HepG2 (cell line): ENCODE data around the gene ZNF653. TPM values are rescaled to one million over a fixed set of nuclear protein-coding genes. Genes with fewer than 3 reads are reported as not detected.

ENCODE experiments used
- CEBPB ChIP-seq: IDR thresholded peaks from 2 replicates; pipeline ENCODE4 v1.6.1; 2011; ENCODE audit warnings: low read depth, low read length, improper control_type of control experiment, borderline replicate concordance
- KAT2B ChIP-seq: fragments of 150-350 bp; IDR thresholded peaks from 2 replicates; pipeline ENCODE4 v1.6.1; 2014; ENCODE audit warnings: low read depth, low read length, borderline replicate concordance
- MIXL1 ChIP-seq: IDR thresholded peaks from 2 replicates; pipeline ENCODE4 v1.6.1; 2016
- MZF1 ChIP-seq: sonication (generic); formaldehyde crosslinking; IDR thresholded peaks from 2 replicates; pipeline ENCODE4 v1.8.1; 2023; ENCODE audit warnings: mild to moderate bottlenecking, missing genetic modification reagents, borderline replicate concordance
- NFYC ChIP-seq: IDR thresholded peaks from 2 replicates; pipeline ENCODE4 v1.6.1; 2016; ENCODE audit warnings: missing genetic modification reagents, missing compliant biosample characterization
- PCBP2 ChIP-seq: fragments of 200-400 bp; formaldehyde crosslinking; optimal IDR thresholded peaks from 2 replicates; pipeline ENCODE3; 2018; ENCODE audit warnings: low read length, low read depth; ENCODE audit not compliant: poor library complexity, severe bottlenecking
- PHF20 ChIP-seq: sonication (generic); formaldehyde crosslinking; IDR thresholded peaks from 2 replicates; pipeline ENCODE4 v1.5.0; 2020; ENCODE audit warnings: mild to moderate bottlenecking, missing genetic modification reagents
- RELA ChIP-seq: sonication (generic); formaldehyde crosslinking; IDR thresholded peaks from 2 replicates; pipeline ENCODE4 v1.4.0; 2020; ENCODE audit warnings: missing genetic modification reagents
- SETDB1 ChIP-seq: sonication (generic); formaldehyde crosslinking; IDR thresholded peaks from 2 replicates; pipeline ENCODE4 v1.5.1; 2020; ENCODE audit warnings: missing genetic modification reagents, mild to moderate bottlenecking, borderline replicate concordance
- SIN3A ChIP-seq: IDR thresholded peaks from 2 replicates; pipeline ENCODE4 v1.6.1; 2011; ENCODE audit warnings: low read depth, mild to moderate bottlenecking, control low read depth, low read length, borderline replicate concordance
- SRSF9 ChIP-seq: fragments of 200-400 bp; formaldehyde crosslinking; IDR thresholded peaks from 2 replicates; pipeline ENCODE4 v1.6.1; 2018; ENCODE audit warnings: borderline replicate concordance, mild to moderate bottlenecking, low read depth, low read length; ENCODE audit not compliant: insufficient read depth, poor library complexity, severe bottlenecking
- TAF15 ChIP-seq: fragments of 200-400 bp; formaldehyde crosslinking; IDR thresholded peaks from one replicate; pipeline ENCODE4 v1.6.1; 2018; ENCODE audit warnings: mild to moderate bottlenecking, low read depth, low read length; ENCODE audit not compliant: poor library complexity, severe bottlenecking
- TFE3 ChIP-seq: IDR thresholded peaks from 2 replicates; pipeline ENCODE4 v1.6.1; 2016
- ZBTB25 ChIP-seq: IDR thresholded peaks from 2 replicates; pipeline ENCODE4 v1.6.1; 2018; ENCODE audit warnings: missing genetic modification reagents
- ZBTB34 ChIP-seq: sonication (generic); formaldehyde crosslinking; IDR thresholded peaks from 2 replicates; pipeline ENCODE4 v1.8.0; 2022; ENCODE audit warnings: mild to moderate bottlenecking, missing genetic modification reagents
- ZNF468 ChIP-seq: sonication (generic); formaldehyde crosslinking; IDR thresholded peaks from 2 replicates; pipeline ENCODE4 v1.8.0; 2022; ENCODE audit warnings: mild to moderate bottlenecking, moderate library complexity, missing genetic modification reagents
- ZNF724P ChIP-seq: sonication (generic); formaldehyde crosslinking; IDR thresholded peaks from 2 replicates; pipeline ENCODE4 v1.8.0; 2022; ENCODE audit warnings: missing genetic modification reagents, borderline replicate concordance
- polyA plus RNA-seq, 8 experiments: library from polyadenylated mRNA; depleted of rRNA in 3 of 8; stranded (reverse) in 7 of 8; unstranded in 1 of 8; fragments of >200 nt; fragmentation: Illumina TruSeq in 4 of 8; extraction: Trizol in 4 of 8; gene quantifications; 2 replicates each; pipeline versions ENCODE4 v1.2.1 to v1.2.3, GENCODE V29; 2011 to 2016; ENCODE audit warnings: low read depth in 4 of 8, missing spikeins in 1 of 8, mixed read lengths in 1 of 8; ENCODE audit not compliant: insufficient read depth in 1 of 8
- total RNA-seq, 5 experiments: library from RNA; depleted of rRNA; stranded (reverse); fragments of >200 nt; fragmentation: Illumina TruSeq; extraction: Trizol; gene quantifications; 2 replicates each; pipeline ENCODE4 v1.2.3, GENCODE V29; 2016; ENCODE audit warnings: low read depth in 1 of 5
- TF ChIP-seq, protein P1 (sequence below): IDR thresholded peaks from 2 replicates; pipeline ENCODE4 v1.6.1; 2016; ENCODE audit warnings: low read depth, missing genetic modification reagents, missing compliant biosample characterization

Gene ZNF653
- total and polyA plus RNA-seq, 2 of the 13 experiments (the other 11 are each of a cell fraction or from before 2014, with no cell fraction given) = 4.7 to 7.1 TPM

GRCh38 chr19:11505504-11506100 is at the start of gene ZNF653 (continued):
- TF ChIP-seq TAF15 (no peak), SRSF9 (no peak), PHF20 (CRISPR knock-in tag) (peak; percentile 62), ZBTB34 (CRISPR knock-in tag) (no peak), RELA (CRISPR knock-in tag) (no peak), ZBTB25 (CRISPR knock-in tag) (no peak; the same call in 1 of the 2 replicates), CEBPB (no peak), MIXL1 (no peak; the same call in 1 of the 2 replicates), KAT2B (no peak), NFYC (CRISPR knock-in tag) (no peak), TFE3 (no peak), ZNF468 (CRISPR knock-in tag) (no peak), SETDB1 (CRISPR knock-in tag) (no peak), MZF1 (CRISPR knock-in tag) (no peak), ZNF724P (CRISPR knock-in tag) (peak; percentile 65; the same call in 1 of the 2 replicates), PCBP2 (no peak), SIN3A (no peak)
- TF ChIP-seq, protein P1, sequence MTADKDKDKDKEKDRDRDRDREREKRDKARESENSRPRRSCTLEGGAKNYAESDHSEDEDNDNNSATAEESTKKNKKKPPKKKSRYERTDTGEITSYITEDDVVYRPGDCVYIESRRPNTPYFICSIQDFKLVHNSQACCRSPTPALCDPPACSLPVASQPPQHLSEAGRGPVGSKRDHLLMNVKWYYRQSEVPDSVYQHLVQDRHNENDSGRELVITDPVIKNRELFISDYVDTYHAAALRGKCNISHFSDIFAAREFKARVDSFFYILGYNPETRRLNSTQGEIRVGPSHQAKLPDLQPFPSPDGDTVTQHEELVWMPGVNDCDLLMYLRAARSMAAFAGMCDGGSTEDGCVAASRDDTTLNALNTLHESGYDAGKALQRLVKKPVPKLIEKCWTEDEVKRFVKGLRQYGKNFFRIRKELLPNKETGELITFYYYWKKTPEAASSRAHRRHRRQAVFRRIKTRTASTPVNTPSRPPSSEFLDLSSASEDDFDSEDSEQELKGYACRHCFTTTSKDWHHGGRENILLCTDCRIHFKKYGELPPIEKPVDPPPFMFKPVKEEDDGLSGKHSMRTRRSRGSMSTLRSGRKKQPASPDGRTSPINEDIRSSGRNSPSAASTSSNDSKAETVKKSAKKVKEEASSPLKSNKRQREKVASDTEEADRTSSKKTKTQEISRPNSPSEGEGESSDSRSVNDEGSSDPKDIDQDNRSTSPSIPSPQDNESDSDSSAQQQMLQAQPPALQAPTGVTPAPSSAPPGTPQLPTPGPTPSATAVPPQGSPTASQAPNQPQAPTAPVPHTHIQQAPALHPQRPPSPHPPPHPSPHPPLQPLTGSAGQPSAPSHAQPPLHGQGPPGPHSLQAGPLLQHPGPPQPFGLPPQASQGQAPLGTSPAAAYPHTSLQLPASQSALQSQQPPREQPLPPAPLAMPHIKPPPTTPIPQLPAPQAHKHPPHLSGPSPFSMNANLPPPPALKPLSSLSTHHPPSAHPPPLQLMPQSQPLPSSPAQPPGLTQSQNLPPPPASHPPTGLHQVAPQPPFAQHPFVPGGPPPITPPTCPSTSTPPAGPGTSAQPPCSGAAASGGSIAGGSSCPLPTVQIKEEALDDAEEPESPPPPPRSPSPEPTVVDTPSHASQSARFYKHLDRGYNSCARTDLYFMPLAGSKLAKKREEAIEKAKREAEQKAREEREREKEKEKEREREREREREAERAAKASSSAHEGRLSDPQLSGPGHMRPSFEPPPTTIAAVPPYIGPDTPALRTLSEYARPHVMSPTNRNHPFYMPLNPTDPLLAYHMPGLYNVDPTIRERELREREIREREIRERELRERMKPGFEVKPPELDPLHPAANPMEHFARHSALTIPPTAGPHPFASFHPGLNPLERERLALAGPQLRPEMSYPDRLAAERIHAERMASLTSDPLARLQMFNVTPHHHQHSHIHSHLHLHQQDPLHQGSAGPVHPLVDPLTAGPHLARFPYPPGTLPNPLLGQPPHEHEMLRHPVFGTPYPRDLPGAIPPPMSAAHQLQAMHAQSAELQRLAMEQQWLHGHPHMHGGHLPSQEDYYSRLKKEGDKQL = no peak
